Measurements from ENCODE around the gene KANSL1L.

The KANSL1L gene

GRCh38 chr2:210063306-210063705, 107.9 kb downstream of the KANSL1L start:
- Histone ChIP-seq H3K4me3 (ENCODE audit: low read length) (no peak overlapping the region), H3K9me3 (ENCODE audit: insufficient read depth, low read depth, low read length) (no peaks in the 10 kb centered on the region), H3K4me1 (ENCODE audit: insufficient read depth, low read length) (no peaks in the 10 kb centered on the region), H3K27me3 (ENCODE audit: insufficient read depth, low read length) (no peaks in the 10 kb centered on the region), H3K27ac (ENCODE audit: low read depth, low read length) (no peak overlapping the region), H3K36me3 (ENCODE audit: insufficient read depth, low read length) (no peaks in the 10 kb centered on the region), H3K9ac (ENCODE audit: low read depth, low read length) (no peak overlapping the region)
- WGBS: 95% methylated on average over 2 of the region's 2 CpGs

GRCh38 chr2:210055825-210056224, 115.4 kb downstream of the KANSL1L start:
- no peak overlapping the region for H3K4me3 ChIP-seq (ENCODE audit: low read length)
- no peaks in the 10 kb centered on the region for H3K27me3 ChIP-seq (ENCODE audit: insufficient read depth, low read length)
- H3K9me3 ChIP-seq (ENCODE audit: insufficient read depth, low read depth, low read length): peaks cover 22% of the 10 kb centered on the region; the same call in 1 of the 2 replicates
- no peaks in the 10 kb centered on the region for H3K4me1 ChIP-seq (ENCODE audit: insufficient read depth, low read length)
- no peaks in the 10 kb centered on the region for H3K36me3 ChIP-seq (ENCODE audit: insufficient read depth, low read length)
- H3K9ac ChIP-seq (ENCODE audit: low read depth, low read length): no peak overlapping the region
- H3K27ac ChIP-seq (ENCODE audit: low read depth, low read length): no peak overlapping the region
- 98% methylated on average over 3 of the region's 3 CpGs for WGBS

GRCh38 chr2:210054696-210055095, 116.5 kb downstream of the KANSL1L start:
- no peaks in the 10 kb centered on the region for H3K4me1 ChIP-seq (ENCODE audit: insufficient read depth, low read length)
- no peaks in the 10 kb centered on the region for H3K36me3 ChIP-seq (ENCODE audit: insufficient read depth, low read length)
- peaks cover 22% of the 10 kb centered on the region; the same call in 1 of the 2 replicates for H3K9me3 ChIP-seq (ENCODE audit: insufficient read depth, low read depth, low read length)
- no peak overlapping the region for H3K27ac ChIP-seq (ENCODE audit: low read depth, low read length)
- H3K4me3 ChIP-seq (ENCODE audit: low read length): no peak overlapping the region
- WGBS: 100% methylated on average over 1 of the region's 1 CpG
- no peaks in the 10 kb centered on the region for H3K27me3 ChIP-seq (ENCODE audit: insufficient read depth, low read length)
- no peak overlapping the region for H3K9ac ChIP-seq (ENCODE audit: low read depth, low read length)

- H3K9me3 ChIP-seq (ENCODE audit: insufficient read depth, low read depth, low read length): peaks cover 24% of the 10 kb centered on the region
- H3K27ac ChIP-seq (ENCODE audit: low read depth, low read length): no peak overlapping the region
- H3K4me3 ChIP-seq (ENCODE audit: low read length): no peak overlapping the region
- WGBS: 100% methylated on average over 1 of the region's 1 CpG
- H3K9ac ChIP-seq (ENCODE audit: low read depth, low read length): no peak overlapping the region
- H3K27me3 ChIP-seq (ENCODE audit: insufficient read depth, low read length): no peaks in the 10 kb centered on the region
- H3K36me3 ChIP-seq (ENCODE audit: insufficient read depth, low read length): 0 out of 2 replicates have a peak, but pooled peaks cover 7% of the 10 kb centered on the region
- no peaks in the 10 kb centered on the region for H3K4me1 ChIP-seq (ENCODE audit: insufficient read depth, low read length)
Measured at GRCh38 chr2:210050885-210051284, 120.3 kb downstream of the KANSL1L start.

GRCh38 chr2:210049831-210050230, 121.4 kb downstream of the KANSL1L start:
- no peaks in the 10 kb centered on the region for H3K27me3 ChIP-seq (ENCODE audit: insufficient read depth, low read length)
- H3K27ac ChIP-seq (ENCODE audit: low read depth, low read length): no peak overlapping the region
- no peak overlapping the region for H3K9ac ChIP-seq (ENCODE audit: low read depth, low read length)
- H3K4me3 ChIP-seq (ENCODE audit: low read length): no peak overlapping the region
- 75% methylated on average over 1 of the region's 1 CpG for WGBS
- H3K4me1 ChIP-seq (ENCODE audit: insufficient read depth, low read length): no peaks in the 10 kb centered on the region
- 0 out of 2 replicates have a peak, but pooled peaks cover 7% of the 10 kb centered on the region for H3K36me3 ChIP-seq (ENCODE audit: insufficient read depth, low read length)
- H3K9me3 ChIP-seq (ENCODE audit: insufficient read depth, low read depth, low read length): peaks cover 18% of the 10 kb centered on the region

- Histone ChIP-seq H3K4me1 (ENCODE audit: insufficient read depth, low read length) (no peaks in the 10 kb centered on the region), H3K36me3 (ENCODE audit: insufficient read depth, low read length) (0 out of 2 replicates have a peak, but pooled peaks cover 7% of the 10 kb centered on the region), H3K27ac (ENCODE audit: low read depth, low read length) (no peak overlapping the region), H3K9ac (ENCODE audit: low read depth, low read length) (no peak overlapping the region), H3K4me3 (ENCODE audit: low read length) (no peak overlapping the region), H3K9me3 (ENCODE audit: insufficient read depth, low read depth, low read length) (peaks cover 11% of the 10 kb centered on the region), H3K27me3 (ENCODE audit: insufficient read depth, low read length) (no peaks in the 10 kb centered on the region)
- WGBS: 87% methylated on average over 2 of the region's 2 CpGs
Measured at GRCh38 chr2:210046851-210047500, 124.2 kb downstream of the KANSL1L start.

GRCh38 chr2:210038078-210038477, 133.1 kb downstream of the KANSL1L start:
- H3K4me1 ChIP-seq (ENCODE audit: insufficient read depth, low read length): no peaks in the 10 kb centered on the region
- H3K9me3 ChIP-seq (ENCODE audit: insufficient read depth, low read depth, low read length): no peaks in the 10 kb centered on the region
- WGBS: 100% methylated on average over 3 of the region's 3 CpGs
- no peak overlapping the region for H3K9ac ChIP-seq (ENCODE audit: low read depth, low read length)
- H3K36me3 ChIP-seq (ENCODE audit: insufficient read depth, low read length): no peaks in the 10 kb centered on the region; the same call in 1 of the 2 replicates
- no peak overlapping the region for H3K4me3 ChIP-seq (ENCODE audit: low read length)
- no peak overlapping the region for H3K27ac ChIP-seq (ENCODE audit: low read depth, low read length)
- no peaks in the 10 kb centered on the region for H3K27me3 ChIP-seq (ENCODE audit: insufficient read depth, low read length)

GRCh38 chr2:210035679-210036078, 135.5 kb downstream of the KANSL1L start:
- no peak overlapping the region for H3K27ac ChIP-seq (ENCODE audit: low read depth, low read length)
- H3K4me1 ChIP-seq (ENCODE audit: insufficient read depth, low read length): no peaks in the 10 kb centered on the region
- H3K9ac ChIP-seq (ENCODE audit: low read depth, low read length): no peak overlapping the region
- H3K27me3 ChIP-seq (ENCODE audit: insufficient read depth, low read length): no peaks in the 10 kb centered on the region
- no peak overlapping the region for H3K4me3 ChIP-seq (ENCODE audit: low read length)
- H3K36me3 ChIP-seq (ENCODE audit: insufficient read depth, low read length): no peaks in the 10 kb centered on the region
- H3K9me3 ChIP-seq (ENCODE audit: insufficient read depth, low read depth, low read length): no peaks in the 10 kb centered on the region
- 94% methylated on average over 4 of the region's 4 CpGs for WGBS

- H3K27me3 ChIP-seq (ENCODE audit: insufficient read depth, low read length): no peaks in the 10 kb centered on the region
- H3K4me3 ChIP-seq (ENCODE audit: low read length): no peak overlapping the region
- H3K27ac ChIP-seq (ENCODE audit: low read depth, low read length): no peak overlapping the region
- no peaks in the 10 kb centered on the region for H3K9me3 ChIP-seq (ENCODE audit: insufficient read depth, low read depth, low read length)
- no peaks in the 10 kb centered on the region for H3K36me3 ChIP-seq (ENCODE audit: insufficient read depth, low read length)
- 80% methylated on average over 2 of the region's 2 CpGs for WGBS
- H3K4me1 ChIP-seq (ENCODE audit: insufficient read depth, low read length): no peaks in the 10 kb centered on the region
- H3K9ac ChIP-seq (ENCODE audit: low read depth, low read length): no peak overlapping the region
Measured at GRCh38 chr2:210034087-210034683, 137.0 kb downstream of the KANSL1L start.

- no peaks in the 10 kb centered on the region for H3K9me3 ChIP-seq (ENCODE audit: insufficient read depth, low read depth, low read length)
- H3K4me3 ChIP-seq (ENCODE audit: low read length): no peak overlapping the region
- H3K27me3 ChIP-seq (ENCODE audit: insufficient read depth, low read length): no peaks in the 10 kb centered on the region
- H3K9ac ChIP-seq (ENCODE audit: low read depth, low read length): no peak overlapping the region
- peaks cover 31% of the 10 kb centered on the region for H3K36me3 ChIP-seq (ENCODE audit: insufficient read depth, low read length)
- no peak overlapping the region for H3K27ac ChIP-seq (ENCODE audit: low read depth, low read length)
- H3K4me1 ChIP-seq (ENCODE audit: insufficient read depth, low read length): no peaks in the 10 kb centered on the region
- WGBS: 93% methylated on average over 1 of the region's 2 CpGs
Measured at GRCh38 chr2:210028178-210028577, 143.0 kb downstream of the KANSL1L start.

GRCh38 chr2:210027608-210028007, 143.6 kb downstream of the KANSL1L start:
- Histone ChIP-seq H3K36me3 (ENCODE audit: insufficient read depth, low read length) (peaks cover 37% of the 10 kb centered on the region), H3K4me1 (ENCODE audit: insufficient read depth, low read length) (no peaks in the 10 kb centered on the region), H3K27ac (ENCODE audit: low read depth, low read length) (no peak overlapping the region), H3K9me3 (ENCODE audit: insufficient read depth, low read depth, low read length) (no peaks in the 10 kb centered on the region), H3K9ac (ENCODE audit: low read depth, low read length) (no peak overlapping the region), H3K27me3 (ENCODE audit: insufficient read depth, low read length) (no peaks in the 10 kb centered on the region), H3K4me3 (ENCODE audit: low read length) (no peak overlapping the region)
- 100% methylated on average over 2 of the region's 2 CpGs for WGBS

Data from HUES64 (cell line).